Stimulated activated CD4-positive, alpha-beta T cell treated with anti-CD3 and anti-CD28 coated beads, Interleukin-4, amount 100 ng/mL, for 1 hour (primary cell): ENCODE measurements around the gene PLEKHB1.
"Not testable (repeated sequence)": the region's sequence is repeated elsewhere in the genome, so short reads cannot be mapped to it uniquely, and the experiment has no call there.

Experiments used
- DNase-seq: peaks from one replicate; pipeline ENCODE4 v3.0.0-alpha.2; 2020

Gene PLEKHB1

DNA sequence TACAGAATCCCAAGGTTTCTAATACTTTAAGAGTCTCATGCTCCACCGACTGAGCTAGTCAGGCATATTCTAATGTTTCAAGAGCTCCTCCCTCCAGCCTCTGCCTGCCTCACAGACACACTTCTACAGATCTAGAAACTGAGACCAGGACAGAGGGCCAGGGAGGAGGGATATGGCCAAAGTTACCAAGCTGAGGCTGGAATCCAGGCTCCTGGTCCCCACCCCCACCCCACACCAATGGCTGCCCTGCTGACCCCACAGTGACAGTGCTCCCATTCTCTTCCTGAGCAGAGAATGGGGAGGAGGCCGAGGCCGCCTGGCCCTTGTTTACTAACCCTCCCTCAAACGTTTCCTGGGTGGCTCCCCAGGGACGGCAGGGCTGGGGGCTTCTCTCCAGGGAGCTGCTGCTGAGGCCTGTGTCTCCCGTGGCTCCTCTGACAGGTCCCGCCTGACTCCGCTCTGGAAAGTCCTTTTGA lies 2.2 kb downstream of the PLEKHB1 start:
- no peak for DNase-seq

GRCh38 chr11:73649206-73649605 lies 2.8 kb downstream of the PLEKHB1 start:
- DNase-seq: no peak

GRCh38 chr11:73650400-73650799 lies 4.0 kb downstream of the PLEKHB1 start:
- DNase-seq: no peak

DNA sequence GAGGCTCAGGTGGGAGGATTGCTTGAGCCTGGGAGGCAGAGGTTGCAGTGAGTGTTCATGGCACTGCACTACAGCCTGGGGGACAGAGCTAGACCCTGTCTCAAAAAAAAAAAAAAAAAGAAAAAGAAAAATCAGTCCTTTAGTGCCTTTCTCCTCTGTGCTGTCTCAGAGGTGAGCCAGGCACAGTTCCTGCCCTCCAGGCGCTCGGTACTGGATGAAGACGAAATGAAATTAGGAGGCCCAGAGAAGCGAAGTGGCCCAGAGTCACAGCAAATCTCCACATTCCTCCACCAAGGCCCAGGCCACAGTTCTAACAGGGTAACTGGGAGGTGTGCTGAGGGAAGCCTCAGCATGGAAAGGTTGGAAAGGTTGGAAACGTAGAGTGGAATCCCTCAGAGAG lies 4.9 kb downstream of the PLEKHB1 start:
- DNase-seq: no peak

DNA sequence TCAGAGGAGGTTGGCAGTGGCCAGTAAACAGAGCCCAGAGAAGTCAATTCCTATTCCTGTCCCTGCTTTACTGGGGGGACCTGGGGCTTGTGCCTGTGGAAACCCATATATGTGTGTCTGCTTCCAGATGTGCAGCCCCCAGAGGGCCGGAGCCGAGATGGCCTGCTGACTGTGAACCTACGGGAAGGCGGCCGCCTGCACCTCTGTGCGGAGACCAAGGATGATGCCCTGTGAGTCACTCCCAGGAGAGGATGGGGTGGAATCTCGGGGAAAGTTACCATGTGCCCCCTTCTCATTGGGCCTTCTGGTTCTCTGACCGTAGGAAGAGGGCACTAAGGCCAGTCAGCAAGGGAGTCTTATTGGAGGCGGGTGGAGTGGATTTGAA lies 5.3 kb downstream of the PLEKHB1 start:
- no peak for DNase-seq

DNA sequence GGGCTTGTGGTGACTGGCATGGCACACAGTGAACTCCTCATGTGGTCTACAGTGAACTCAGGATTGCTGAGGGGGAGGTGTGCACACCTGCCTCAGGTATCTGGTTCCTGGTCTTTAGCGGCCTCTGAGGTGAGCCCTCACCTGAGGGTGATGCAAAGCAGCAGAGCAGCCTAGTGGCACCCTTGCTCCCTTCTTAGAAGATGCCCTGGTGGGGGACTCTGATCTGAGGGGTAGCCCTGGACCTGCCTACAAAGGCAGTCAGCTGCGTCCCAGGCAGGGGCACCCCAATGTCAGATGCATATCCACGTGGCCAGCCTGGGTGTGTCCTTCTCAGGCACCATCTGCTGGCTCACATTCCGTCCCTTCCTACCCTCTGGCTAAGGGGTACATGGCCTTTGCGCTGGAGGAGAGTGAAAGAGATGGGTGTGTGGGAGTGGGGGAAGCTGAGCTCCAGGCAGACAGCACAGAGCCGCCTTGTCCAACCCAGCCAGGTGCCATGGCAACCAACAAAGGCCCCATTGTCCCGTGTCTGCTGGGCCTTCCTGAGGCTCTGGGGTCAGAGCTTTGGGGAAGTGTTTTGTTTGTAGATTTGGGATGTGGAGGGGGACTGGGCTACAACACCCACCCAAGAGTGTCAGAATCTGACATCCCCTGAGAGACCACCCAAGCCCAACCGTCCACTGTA lies 5.8 kb downstream of the PLEKHB1 start:
- DNase-seq: no peak

- DNase-seq: no peak
These were observed 6.6 kb downstream of the PLEKHB1 start for GRCh38 chr11:73652856-73653559.

- no peak for DNase-seq
These were observed 7.6 kb downstream of the PLEKHB1 start for GRCh38 chr11:73653996-73654395.

DNA sequence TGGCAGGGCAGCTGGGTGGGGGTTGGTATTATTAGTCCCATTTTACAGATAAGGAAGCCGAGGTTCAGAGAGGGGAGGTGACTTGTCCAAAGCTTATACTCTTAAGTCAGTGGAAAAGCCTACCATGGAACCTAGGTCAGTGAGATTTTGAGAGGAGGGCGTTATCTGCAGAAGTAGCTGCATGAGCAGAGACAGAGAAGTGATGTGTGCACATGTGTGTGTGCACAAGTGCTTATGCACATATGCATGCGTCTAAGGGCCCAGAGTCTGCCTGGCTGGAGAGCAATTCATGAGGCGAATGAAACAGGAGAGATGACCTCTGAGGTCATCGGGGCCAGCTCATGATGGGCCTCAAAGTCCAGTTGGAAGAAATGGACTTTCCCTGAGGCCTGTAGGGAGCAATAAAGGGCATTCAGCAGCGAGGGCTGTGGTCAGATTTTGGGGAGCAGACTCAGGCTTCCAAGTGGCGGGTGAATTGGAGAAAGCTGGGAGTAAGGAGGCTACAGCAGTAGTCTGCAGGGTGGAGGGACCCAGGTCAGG lies 8.2 kb downstream of the PLEKHB1 start:
- no peak for DNase-seq

GRCh38 chr11:73655686-73656085 lies 9.3 kb downstream of the PLEKHB1 start:
- no peak for DNase-seq

GRCh38 chr11:73656985-73657384 lies 10.6 kb downstream of the PLEKHB1 start:
- DNase-seq: no peak

DNA sequence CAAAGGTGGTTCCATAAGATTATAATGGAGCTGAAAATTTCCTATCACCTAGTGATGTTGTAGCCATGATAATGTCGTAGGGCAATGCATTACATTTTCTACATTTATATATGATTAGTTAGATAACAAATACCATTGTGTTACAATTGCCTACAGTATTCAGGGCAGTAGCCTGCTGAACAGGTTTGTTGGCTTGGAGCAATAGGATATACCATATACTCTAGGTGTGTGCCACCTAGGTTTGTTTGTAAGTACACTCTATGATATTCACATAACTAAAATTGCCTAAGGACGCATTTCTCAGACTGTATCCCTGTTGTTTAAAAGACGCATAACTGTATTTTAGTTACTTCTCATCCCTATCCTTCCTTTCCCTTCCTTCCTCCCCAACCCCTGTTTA lies 13.6 kb downstream of the PLEKHB1 start:
- no peak for DNase-seq

- DNase-seq: no peak
These were observed 14.2 kb downstream of the PLEKHB1 start for GRCh38 chr11:73660497-73661034.

- DNase-seq: peak; percentile 90
These were observed 14.8 kb downstream of the PLEKHB1 start for GRCh38 chr11:73661035-73661628.

DNA sequence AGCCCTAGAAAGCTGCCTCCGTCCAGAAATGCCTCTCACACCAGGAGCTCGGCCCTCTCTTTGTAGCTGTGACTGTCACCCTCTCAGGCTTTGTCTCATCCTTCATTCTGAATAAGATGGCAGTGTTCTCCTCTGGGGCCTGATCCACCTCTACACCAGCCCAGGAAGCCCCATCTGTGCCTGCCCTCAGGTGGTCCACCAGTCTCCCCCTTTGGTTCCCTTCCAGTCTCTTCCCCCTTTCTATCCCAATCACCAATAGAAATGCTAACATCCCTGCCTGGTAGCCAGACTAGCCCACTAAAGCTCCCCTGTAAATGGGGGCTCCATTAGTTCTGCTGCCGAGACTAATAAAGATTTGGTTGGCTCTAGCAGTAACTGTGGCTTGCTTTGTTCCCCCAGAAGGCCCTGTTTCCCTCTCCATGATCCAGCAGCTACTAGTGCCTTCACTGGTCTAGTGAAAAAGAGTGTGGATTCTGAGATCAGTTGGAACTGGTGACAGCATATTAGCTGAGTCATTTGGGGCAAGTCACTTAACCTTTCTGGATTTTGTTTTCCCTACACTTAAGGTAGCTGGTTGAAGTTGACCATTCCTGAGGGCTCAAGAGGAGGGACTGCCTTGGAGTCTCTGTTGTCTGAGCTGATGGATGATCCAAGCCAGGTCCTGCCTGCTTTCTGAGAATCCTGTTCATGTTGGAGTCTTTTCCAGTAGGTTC lies 16.2 kb downstream of the PLEKHB1 start:
- no peak for DNase-seq

DNA sequence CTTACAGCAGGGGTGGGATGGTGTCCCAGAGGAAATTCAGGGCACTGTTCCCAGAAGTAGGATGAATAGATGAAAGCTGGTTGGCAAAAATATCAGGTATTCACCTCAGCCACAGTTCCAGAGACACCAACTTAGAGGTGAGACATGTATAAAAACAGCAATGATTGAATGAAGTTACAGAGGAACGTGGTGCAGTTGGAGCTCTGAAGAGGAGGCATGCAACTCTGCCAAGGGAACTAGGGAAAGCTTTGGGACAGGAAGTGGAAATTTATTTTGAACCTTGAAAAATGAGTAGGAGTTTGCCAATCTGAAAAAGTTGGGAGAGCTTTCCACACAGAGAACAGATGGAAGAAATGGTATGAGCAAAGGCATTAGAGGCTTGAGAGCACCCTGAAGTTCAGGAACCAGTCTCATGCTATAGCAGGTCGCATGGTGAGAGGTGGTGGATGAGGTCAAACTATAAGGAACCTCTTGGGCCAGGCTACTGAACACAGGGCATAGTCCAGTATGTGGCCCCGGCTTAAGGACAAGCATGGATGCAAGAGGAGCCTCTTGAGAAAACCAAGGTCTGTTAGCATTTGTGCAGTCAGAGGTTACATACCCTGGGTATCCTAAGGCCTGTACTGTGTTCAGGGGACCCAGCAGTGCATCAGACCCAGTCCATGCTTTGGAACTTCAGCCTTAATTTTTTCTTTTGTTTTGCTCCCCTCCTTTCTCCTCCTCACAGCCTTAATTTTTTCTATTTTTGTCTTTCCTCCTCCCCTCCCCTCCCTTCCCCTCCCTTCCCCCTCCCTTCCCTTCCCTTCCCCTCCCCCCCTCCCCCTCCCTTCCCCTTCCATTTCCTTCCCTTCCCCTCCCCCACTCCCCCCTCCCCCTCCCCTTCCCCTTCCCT lies 17.5 kb downstream of the PLEKHB1 start:
- DNase-seq: no peak

DNA sequence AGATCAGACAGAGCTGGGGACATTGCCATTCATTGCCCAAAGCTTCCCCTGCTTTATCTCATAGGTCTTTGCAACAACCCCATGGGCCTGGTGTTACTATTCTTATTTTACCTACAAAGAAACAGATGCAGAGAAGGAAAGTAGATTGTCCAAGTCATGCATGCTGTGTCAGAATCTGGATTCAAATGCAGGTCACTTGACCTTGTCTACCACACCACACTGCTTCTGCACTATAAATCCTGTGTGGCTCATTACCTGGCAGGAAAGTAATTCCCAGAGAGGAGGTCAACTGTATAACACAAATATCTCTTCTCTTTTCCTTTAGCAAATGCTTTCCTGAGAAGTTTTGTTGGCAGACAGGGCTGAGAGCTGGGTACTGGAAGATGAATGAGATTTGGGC lies 18.5 kb downstream of the PLEKHB1 start:
- DNase-seq: no peak

DNA sequence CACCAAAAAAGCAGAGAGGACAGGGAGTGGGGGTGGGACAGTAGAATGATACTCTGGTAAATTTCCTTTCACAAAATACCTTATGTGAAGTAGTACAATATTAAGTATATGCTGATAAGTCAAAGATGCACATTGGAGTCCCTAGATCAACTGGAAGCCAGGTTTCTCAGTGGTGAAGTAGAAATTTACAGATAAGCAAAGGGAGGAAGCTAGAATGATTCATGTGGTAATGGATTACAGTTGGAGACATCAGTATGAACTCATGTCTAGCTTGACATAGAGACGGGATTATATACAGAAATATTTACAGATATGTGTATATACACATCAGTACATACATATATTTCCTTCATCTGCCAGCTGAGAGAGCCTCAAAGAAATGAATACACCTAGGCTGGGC lies 21.5 kb downstream of the PLEKHB1 start:
- no peak for DNase-seq

DNA sequence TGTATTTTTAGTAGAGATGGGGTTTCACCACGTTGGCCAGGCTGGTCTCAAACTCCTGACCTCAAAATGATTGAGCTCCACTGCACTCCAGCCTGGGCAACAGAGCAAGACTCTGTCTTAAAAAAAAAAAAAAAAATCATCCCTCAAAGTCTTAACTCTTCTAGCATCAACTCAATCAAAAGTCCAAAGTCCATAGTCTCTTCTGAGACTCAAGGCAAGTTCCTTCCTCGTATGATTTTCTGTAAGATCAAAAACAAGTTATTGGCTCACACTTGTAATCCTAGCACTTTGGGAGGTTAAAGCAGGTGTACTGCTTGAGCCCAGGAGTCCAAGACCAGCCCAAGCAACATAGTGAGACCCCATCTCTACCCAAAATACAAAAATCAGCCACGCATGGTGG lies 24.4 kb downstream of the PLEKHB1 start:
- no peak for DNase-seq

DNA sequence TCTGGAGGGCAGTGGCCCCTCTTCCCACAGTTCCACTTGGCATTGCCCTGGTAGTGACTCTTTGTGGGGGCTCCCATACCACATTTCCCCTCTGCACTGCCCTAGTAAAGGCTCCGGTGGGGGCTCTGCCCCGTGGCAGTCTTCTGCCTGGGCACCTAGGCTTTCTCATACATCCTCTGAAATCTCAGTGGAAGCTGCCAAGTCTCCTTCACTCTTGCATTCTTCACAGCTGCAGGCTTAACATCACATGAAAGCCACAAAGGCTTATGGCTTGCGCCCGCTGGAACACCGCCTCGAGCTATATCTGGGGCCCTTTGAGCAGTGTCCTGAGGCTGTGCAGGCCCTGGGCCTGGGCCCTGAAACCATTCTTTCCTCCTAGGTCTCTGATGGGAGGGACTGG lies 25.3 kb downstream of the PLEKHB1 start:
- no peak for DNase-seq

- DNase-seq: not testable (repeated sequence)
These were observed 30.2 kb downstream of the PLEKHB1 start for GRCh38 chr11:73676552-73676951.

DNA sequence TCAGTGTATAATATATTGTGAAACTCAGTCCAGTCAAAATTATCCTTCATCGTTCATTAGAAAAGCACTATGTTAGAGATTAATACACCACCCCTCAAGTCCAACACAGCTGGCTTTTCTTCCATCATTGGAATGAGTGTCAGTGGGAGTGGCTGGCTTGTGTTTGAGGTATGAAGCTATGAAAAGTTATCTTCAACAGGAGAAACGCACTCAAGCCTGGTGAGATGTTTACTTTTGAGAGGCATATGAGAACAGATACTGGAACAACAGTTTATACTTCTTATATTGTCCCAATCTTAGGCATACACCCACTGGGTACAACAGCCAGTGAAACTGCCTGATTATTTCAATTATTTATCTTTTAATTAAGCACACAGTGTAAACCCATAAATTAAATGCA lies 34.3 kb downstream of the PLEKHB1 start:
- DNase-seq: no peak
